ENCODE data around the gene CRTAC1.

The CRTAC1 gene

DNA sequence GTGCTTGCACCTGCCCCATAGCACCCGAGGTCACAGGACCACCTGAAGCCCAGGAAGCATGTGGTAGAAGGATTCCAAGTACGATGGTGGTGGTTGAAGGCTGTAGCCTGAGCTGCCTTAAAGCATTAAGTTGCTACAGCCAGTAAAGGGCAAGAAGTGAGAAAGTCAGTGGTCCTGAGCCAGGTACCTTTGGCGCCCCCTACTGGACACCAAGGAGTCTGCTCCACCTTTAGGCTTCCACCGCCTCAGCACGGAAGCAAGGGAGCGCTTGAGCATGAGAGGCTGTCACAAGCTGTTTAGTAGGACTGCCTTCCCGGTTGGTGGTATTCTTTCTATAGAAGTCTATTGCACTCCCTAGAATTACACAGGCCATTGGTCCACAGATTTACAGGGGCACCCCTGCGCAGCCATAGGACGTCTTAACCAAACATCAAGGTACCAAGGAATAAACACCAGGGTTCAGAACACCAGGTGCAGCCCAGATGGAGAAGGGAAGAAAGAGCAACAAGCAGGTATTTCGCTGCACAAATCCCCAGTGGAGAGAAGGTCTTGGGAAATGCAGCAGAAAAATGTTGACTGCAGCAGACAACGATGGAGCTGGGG is 2.2 kb downstream of the CRTAC1 start:
- peak; percentile 23 for DNase-seq

DNA sequence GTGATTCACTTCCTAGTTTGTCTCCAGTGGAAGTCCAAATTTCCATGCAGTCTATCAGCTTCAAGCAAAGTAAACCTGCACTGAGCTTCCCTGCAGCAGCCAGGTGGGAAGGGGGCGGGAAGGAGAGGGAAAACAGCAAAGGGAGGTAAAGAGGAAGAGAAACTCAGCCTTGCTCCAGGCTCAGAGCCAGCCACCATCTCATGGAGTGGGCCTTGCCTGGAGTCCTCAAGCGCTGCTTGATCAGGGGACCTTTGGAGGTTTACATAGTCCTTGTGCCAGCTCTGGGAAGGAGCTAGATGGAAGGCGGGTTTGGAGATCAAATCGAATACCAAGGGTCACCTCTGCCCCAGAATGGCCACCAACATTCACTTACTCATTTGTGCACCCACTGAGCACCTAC is 7.4 kb downstream of the CRTAC1 start:
- DNase-seq: no peak

GRCh38 chr10:98020784-98021183 is 9.6 kb downstream of the CRTAC1 start:
- DNase-seq: no peak

DNA sequence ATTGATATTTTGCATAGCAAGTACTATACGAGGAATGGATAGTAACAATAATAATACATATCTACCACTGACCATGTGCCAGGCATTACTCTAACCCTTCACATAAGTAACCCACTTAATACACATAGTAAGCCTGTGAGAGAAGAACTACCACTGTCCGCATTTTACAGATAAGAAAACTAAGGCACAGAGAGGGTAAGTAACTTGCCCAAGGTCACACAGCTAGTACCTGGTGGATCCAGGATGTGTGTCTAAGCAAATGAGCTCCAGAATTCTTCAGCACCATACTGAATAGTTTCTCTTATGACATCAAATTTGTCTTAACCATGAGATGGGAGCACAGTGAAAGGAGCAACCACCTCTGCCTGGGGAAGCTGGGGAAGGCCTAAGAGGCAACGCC is 10.2 kb downstream of the CRTAC1 start:
- no peak for DNase-seq

DNA sequence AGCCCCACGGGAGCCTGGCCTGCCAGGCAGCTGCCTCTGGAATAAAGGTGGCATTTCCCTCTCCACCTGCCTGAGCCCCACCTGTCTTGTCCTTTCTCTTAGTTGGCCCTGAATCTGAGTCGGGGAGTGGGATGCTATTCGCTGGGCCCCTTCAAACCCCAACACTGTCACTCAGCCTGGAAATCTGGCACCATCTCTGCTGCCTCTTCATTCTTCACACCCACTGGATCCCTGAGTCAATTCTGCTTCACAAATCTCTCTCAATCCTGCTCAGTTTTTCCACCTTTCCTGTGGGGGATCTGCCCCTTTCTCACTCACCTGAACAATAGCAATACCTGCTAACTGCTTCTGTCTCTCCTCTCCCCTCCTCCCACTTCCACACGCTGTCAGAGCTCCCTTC is 10.6 kb downstream of the CRTAC1 start:
- DNase-seq: peak; percentile 28

DNA sequence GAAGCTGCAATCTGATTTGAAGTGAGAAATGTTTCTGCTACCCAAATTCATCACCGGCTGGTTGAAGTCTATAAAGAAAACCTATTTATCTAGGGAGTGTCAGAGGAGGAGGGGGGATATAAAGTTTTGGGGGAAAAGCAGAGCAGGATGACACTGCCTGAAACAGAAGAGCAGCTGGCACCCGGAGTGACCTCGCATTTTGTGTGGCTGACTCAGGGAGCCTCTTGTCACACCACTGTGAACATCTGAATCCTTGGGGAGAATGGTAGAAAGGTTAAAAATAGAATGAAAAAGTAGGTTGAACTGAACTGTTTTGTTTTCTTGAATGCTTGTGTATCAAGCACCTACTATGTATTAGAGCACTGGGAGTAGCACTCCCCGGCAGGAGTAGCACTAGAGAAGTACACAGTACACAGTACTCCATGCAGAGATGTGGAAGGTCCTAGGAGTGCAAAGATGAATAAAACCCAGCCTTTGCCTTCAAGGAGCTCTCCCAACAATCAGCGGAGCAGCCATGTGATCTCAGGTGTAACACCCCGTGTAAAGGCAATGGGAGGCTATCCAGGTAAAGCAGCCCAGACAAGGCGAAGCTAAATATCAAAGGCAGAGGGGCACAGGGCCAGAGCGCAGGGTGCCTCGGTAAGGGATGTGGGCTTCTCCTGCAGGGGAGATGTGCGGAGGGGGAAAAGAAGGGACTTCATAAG is 13.5 kb downstream of the CRTAC1 start:
- peak; percentile 22 for DNase-seq

DNA sequence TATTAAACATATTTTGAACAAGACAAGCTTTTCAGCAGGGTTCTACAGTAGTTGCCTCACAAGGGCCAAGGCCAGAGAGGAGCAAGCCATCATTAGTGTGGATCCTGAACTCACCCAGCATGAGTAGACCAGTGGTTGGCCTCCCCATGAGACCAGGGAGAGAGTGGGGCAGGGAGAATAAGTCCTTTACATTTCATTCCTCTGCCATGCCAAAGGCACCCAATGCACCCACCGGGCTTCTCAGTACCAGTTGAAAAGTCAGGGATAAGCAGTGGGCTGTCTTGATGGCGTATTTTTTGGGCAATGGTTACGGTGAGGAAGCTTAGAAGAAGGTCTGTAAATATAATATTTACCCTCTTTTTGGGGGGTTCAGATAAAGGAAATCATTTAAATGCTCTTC is 16.6 kb downstream of the CRTAC1 start:
- no peak for DNase-seq

DNA sequence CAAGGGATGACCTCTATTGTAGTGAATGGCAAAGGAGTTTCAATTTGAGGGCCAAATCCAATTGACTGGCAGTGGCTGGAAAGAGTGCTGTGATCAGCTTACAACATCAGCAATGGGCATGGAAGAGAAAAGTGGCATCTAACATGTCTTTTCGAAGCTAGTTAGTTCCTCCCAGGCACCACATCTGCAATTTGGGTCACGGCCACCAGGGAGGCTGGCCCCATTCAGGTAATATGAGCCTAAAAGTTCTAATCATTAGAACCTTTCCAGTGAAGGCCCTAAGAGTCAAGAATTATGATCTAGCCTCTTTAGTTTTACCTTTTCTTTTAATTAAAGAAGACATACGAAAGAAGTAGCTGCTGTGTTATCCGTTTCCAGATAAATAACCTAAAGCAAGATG is 17.3 kb downstream of the CRTAC1 start:
- no peak for DNase-seq

DNA sequence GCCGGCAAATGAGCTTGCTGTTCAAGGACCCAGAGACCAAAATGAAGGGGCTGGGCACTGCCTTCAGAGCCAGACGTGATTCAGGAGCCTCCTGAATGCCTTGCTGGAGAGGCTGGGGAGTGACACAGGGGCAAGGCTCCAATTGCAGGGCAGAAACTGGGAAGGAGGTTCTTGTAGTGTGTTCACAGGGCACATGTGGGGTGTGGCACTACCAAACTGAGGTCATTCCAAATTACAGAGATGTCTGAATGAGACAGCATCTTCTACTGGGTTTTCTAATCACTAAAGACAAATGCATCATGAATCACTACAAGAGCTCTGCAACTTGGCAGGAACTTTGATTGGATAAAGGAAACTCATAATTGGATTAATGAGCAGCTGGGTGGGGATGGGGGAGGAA is 17.8 kb downstream of the CRTAC1 start:
- DNase-seq: no peak

DNA sequence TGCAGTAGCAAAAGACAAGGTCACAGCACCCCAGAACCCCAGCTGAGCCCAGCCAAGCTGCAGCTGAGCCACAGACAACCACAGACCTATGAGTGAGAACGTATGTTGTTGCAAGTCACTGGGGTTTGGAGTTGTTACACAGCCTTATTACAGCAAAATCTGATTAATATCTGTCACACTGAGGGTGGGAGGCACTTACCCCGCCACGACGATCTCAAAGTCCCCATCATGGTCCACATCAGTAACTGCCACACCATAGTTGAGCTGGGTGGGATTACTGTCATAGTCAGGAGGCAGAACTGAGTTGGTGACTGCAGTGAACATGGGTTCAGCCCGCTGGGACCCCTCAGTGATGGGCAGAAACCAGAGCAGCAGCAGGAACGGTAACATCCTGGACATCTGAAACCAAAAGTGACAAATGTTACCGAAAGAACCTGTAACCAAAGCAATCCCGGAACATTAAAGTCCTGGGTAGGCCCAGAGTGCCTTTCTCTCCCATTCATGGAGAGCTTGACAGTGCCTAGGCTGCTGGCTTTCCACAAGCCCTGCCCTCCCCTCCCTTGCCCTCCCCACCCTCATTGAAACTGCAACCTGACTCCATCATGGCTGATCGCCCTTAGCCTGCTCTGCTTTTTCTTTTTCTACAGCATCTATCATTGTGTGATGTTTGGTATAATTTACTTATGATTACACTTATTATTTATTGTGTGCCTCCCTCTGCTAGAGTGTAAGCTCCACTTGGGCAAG is 19.3 kb downstream of the CRTAC1 start:
- DNase-seq: no peak

DNA sequence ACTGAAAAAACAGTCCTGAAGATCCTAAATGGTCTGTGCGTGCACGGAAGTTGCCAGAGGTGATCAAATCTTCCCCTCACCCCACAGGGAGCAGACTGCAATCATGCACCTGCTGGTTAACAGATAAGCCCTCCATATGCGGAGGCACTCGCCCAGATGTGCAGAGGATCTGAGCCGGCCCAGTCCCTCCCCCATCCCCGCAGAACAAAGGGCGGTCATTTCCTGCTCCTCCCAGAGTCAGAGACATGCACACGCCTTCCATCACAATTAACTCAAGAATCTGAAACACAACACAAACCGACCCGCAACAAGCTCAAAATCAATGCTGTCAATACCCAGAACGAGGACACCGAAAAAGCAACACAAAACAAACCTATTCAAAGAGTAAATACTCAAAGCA is 24.2 kb downstream of the CRTAC1 start:
- DNase-seq: no peak

DNA sequence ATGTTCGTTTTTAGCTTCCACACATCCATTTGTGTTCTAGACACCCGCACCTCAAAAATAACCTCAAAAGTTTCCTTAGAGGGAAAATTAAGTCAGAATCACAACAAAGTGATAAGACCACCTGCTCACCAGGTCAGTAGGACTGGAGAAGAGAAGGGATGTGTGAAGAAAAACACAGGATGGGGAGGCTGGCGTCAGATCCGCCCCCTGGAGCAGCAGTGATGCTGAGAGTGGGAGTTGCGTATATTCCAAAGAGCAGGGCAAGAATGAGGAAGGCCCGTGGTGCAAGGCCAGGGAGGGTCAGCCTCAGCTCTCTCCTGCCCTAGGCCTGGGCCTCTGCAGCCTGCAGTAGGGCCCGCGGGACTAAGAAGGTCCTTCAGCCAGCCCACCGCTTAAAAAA is 28.7 kb downstream of the CRTAC1 start:
- DNase-seq: no peak

DNA sequence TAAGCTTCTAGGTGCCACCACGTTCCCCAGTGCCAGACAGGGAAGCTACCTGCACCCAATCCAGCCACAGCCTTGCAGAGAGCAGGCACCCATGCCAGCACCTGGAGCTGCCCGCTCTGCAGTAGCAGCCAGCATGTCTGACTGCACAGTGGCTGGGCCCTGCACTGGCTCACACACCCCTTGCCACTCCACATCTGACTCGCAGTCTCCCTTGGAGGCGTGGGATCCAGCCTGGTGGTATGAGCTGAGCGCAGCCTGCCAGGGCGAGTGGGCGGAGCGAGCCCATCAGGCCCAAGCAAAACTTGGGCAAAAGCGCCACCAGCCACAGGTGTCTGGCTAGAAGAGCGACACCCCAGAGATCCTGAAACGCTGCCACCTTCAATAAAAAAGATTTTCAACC is 30.1 kb downstream of the CRTAC1 start:
- no peak for DNase-seq

GRCh38 chr10:97999923-98000248 is 30.5 kb downstream of the CRTAC1 start:
- DNase-seq: no peak

DNA sequence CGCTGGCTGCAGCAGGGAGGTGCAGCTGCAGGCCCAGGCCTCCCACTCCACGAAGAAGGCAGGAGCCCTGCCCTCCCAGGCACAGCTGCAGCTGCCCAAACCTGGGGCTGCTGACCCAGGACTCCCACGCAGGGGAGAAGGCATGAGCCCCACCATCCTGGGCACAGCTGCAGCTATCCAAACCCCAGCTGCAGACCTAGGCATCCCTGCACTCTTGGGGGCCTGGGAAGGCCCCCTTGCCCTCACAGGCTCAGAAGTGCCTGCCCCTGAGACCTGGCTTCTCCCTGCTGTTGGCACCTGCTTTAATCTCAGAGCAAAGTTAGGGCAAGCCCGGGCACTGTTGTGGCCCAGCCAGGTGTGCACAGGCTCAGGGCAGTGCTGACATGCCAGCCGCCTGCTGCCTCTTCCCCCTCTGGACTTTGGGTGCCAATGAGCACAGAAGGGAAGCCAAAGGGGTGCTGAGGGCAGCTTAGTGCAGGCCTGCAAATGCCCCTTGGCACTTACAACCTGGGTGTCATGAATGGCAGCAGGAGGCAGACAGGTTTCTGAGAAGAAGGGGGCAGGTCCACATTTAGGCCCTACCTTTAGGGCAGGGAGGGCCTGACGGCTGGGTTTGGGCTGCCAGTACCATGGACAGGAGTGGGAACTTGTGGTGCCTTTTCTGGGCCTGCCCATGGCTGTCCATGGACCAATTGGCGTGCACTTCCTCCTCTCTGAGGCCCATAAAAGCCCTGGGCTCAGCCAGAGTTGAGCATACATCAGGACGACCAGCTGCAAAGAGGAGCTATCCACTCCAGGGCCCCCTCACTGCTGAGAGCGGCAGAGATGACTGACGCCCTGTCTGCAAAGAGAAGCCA is 31.1 kb downstream of the CRTAC1 start:
- no peak for DNase-seq

DNA sequence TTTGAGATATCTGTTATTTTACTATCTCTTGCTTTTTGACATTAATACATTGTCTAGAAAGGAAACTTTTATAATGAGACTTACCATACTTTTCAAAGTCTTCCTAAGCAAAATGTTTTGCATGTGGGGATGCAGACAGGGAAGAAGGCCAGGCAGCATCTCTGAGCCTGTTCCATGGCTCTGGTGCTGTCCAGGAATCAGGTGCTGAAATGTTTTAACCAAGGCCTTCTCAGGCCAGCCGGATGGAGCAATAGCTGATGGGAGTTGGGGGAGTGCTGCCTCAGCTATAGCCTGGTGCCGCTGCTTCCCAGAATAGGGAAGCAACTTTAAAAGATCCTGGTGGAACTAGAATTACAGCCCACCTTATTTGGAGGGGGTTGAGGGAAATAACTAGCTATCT is 38.5 kb downstream of the CRTAC1 start:
- DNase-seq: no peak

- DNase-seq: no peak
Measured at GRCh38 chr10:97981816-97982215, 48.6 kb downstream of the CRTAC1 start.

DNA sequence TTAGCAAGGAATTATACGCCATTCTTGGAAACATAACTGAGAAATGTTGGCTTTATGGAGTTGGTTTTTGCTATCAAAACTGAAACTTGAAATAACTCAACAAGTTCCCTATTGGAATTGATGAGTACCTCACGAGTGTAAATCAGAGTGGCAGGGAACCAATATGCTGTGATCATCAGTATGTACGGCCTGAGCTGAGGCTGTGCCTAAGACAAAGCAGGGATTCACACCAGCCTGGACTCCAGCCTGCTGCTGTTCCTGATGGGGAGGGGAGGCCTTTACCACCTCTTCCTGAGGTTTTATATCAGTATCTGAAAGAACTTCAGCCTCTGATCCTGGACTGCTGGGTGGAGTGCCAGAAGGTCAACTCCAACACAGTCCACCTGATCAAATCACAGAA is 52.7 kb downstream of the CRTAC1 start:
- DNase-seq: no peak

DNA sequence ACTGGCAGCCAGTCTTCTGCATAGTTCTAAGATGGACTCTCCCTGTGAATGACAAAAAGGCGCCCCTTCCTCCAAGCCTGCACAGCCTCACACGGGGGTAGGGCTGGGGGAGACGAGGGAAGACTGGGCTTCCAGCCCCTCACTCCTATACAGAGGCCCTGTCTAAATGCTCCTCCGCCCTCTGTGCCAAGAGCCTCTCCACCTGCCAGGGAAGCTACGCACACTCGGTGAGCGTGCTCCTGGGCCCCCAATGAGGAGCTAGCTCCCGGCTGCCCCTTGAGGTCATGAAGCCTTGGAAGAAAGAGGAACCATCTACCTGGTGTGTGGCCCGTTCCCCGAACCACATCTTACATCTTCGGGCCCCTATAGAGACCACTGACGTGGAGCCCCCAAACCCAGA is 54.8 kb downstream of the CRTAC1 start:
- no peak for DNase-seq

DNA sequence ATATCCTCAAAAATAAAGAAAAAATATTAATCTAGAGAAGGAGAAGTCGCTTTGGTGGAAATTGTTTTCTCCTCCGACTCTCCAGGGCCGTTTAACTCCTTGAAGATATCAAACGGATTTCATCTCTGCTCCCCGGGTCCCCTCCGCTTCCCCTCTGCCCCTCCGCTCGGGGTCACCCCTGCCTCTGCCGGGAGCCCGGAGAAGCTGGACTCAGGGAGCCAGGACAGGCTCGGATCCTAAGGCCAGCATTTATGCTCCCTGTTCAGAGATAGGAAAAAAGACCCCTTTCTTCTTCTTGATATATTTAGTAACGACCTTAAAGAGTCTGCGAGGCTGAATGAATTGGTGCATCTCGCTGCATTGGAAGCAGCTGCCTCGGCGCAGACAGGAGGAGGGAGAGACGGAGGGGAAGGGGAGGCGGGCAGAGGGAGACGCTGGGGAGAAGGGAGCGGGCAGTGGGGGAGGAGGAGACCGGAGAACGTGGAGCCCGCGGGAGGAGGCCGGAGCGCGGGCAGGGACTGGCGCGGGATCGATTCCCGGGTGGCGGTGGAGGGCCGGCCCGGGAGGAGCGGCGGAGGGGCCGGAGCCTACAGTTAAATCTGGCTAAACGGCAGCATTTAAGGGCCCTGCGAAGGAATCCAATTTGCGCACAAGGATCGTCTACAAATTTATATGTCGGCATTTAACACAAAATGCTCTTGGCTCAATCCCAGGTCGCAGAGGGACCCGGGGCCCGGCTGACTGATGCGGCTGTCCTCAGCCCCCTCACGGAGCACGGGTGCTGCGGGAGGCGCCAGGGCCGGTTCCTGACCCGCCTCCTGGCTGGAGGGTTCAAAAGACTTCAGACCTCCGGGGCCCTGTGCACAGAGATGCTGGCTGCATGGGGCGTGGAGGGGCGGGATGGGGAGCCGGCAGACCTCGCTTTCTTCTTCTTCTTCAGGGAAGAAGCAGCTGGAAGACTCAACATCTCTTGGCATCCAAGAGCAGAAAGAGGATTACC is 55.6 kb downstream of the CRTAC1 start:
- no peak for DNase-seq

DNA sequence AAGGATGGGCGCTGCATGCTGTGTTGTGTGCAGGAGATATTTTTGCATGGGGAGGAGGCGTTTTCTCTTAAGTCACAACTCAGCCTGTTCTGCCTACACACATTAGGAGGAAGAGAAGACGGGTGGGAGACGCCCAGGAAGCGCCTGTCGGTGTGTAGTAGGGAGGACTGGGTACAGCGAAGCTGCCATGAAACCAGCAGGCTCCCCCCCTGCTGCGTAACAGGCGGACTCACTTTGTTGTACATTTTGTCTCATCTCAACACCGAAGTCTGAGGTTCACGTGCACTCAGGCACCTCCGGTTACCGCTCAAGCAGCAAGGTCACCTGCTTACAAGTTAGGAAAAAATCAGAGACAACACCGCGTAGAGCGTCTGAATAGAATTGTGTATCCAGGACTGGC is 56.3 kb downstream of the CRTAC1 start:
- no peak for DNase-seq

DNA sequence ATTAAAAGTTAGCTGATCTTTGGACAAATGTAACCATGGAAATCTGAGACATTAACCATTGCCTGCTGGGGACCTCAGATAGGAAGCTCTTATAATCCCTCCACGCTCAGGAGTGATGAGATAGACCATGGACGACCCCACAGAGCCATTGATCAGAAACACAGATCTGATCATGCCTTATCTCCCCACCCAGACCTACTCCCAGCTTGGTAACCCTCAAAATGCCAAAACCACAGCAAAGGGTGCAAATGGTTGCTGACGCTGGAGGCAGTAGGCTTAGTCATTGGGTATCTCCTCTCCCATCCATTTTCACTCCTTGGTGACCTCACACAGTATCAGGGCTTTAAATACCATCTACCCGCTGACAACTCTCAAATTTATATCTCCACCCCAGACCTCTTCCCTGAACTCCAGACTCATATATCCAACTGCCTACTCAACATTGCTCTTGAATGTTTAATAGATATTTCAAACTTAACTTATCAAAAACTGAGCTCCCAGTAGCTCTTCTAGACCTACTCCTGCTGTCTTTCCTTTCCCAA is 60.8 kb downstream of the CRTAC1 start:
- DNase-seq: no peak

Data from NCI-H2171 treated with DMSO at 0.1 percent for 48 hours (cell line).